Hepatic stellate cell (primary cell): ENCODE data around the gene KRTAP6-3.

Source experiments
- DNase-seq: peaks from one replicate; pipeline ENCODE4 v3.0.0; 2011; ENCODE audit warnings: low spot score

Gene KRTAP6-3

GRCh38 chr21:30625449-30626165 is 33.4 kb downstream of the KRTAP6-3 start:
- DNase-seq = no peak

GRCh38 chr21:30628109-30628508 is 35.9 kb downstream of the KRTAP6-3 start:
- DNase-seq = no peak

GRCh38 chr21:30629200-30629599 is 37.0 kb downstream of the KRTAP6-3 start:
- no peak for DNase-seq

GRCh38 chr21:30634906-30635305 is 42.7 kb downstream of the KRTAP6-3 start, which contains the start of gene KRTAP20-2:
TSS of gene KRTAP20-2 (plus strand) at chr21:30635206. CDS start at chr21:30635264, 58 bp downstream.
- no peak for DNase-seq

GRCh38 chr21:30638686-30639085 is 46.4 kb downstream of the KRTAP6-3 start:
- no peak for DNase-seq

- DNase-seq = no peak
These were observed 50.3 kb downstream of the KRTAP6-3 start, which contains the start of gene KRTAP20-3 for GRCh38 chr21:30642564-30642963. TSS of gene KRTAP20-3 (plus strand) at chr21:30642864.
